ENCODE results near the gene MMADHC.

DNA sequence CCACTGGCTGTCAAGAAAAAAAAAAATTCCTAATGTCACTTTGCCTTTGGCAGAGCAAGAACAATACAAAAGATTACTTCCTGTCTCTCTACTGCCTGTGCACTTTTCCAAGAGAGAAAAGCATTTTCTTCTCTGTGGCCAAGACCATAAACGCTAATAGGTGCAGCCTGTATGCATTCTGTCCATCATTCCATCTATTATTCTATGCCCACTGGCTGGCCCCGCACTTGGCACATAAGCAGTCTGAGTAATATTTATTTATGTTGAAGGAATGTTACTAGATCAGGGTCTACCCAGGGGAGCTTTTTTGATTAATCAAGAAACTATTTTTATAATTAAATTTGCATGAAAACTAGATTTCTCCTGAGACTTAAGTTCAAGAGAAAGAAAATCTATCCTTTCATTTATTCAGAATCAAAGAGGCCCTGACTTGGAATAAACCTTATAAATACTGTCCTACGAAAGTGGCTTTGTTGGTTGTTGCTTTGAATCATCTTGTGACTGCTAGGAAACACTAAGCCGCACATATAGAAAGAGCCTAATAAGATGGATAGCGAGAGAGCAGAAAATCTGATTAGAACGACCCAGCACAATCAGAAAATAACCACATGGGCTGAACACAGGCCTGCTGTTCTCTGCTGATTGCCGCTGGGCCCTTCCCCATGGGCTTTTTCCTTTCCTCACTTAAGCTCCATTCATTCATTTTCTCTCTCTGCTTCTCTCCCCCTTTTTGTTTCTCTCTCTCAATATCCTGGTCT is 59.4 kb downstream of the MMADHC start:
- no peak for TF ChIP-seq CTCF (conservative IDR thresholded peaks at IDR 0.05)
- no peak for TF ChIP-seq EZH2 (IDR thresholded peaks at IDR 0.05; ENCODE audit: low read depth)

Measured in PC-9 (cell line).